Measurements from ENCODE around the gene BAG3.
"Not testable (repeated sequence)": the region's sequence is repeated elsewhere in the genome, so short reads cannot be mapped to it uniquely, and the experiment has no call there.

Gene BAG3

GRCh38 chr10:119694608-119695007 is 43.4 kb downstream of the BAG3 start:
- DNase-seq = no peak

DNA sequence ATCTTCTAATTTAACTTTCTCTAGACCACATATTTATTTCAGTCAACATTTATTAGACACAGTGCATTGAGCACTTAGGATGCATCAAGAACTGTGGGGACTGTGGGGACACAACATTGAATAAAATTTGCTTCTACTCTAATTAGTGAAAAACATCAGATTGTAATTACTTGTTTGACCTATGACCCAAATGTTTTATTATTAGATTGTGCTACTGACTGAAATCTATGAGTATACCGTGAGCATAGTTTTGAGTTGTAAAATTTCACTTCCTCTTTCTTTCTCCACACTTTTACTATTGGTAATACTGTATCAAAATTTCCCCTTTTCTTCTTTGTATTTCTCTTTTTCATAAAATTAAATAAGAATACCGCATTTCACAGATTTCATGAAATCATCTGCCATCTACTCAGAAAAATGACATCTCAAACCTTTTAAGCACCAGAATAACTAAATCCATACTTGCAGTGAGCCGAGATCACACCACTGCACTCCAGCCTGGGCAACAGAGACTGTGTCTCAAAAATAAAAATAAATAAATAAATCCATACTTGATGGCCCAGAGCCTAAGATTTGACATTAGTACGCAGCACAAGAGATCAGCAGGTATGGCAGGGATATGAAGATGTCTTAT is 49.3 kb downstream of the BAG3 start:
- no peak for DNase-seq

GRCh38 chr10:119701861-119702260 is 50.7 kb downstream of the BAG3 start:
- DNase-seq = no peak

DNA sequence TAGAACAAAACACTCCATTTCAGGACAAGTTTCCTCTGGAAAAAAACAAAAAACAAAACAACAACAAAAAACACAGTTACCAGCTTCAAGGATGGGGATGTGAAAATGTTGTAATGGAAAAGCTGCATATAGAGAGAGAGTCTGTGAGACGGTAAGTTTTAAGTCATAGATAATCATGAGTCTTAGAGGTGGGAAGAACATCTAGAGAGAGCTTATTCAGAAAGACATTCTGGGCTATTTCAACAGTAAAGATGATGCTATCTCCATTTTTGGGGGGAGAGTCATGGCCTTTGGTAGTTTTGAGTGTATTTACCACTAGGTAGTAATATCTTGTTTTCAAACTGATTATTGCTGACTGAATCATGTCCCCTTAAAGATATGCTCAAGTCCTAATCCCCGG is 51.4 kb downstream of the BAG3 start:
- no peak for DNase-seq

- no peak for DNase-seq
Measured at GRCh38 chr10:119703903-119704508, 52.8 kb downstream of the BAG3 start.

- DNase-seq = no peak
Measured at GRCh38 chr10:119705434-119705831, 54.3 kb downstream of the BAG3 start.

DNA sequence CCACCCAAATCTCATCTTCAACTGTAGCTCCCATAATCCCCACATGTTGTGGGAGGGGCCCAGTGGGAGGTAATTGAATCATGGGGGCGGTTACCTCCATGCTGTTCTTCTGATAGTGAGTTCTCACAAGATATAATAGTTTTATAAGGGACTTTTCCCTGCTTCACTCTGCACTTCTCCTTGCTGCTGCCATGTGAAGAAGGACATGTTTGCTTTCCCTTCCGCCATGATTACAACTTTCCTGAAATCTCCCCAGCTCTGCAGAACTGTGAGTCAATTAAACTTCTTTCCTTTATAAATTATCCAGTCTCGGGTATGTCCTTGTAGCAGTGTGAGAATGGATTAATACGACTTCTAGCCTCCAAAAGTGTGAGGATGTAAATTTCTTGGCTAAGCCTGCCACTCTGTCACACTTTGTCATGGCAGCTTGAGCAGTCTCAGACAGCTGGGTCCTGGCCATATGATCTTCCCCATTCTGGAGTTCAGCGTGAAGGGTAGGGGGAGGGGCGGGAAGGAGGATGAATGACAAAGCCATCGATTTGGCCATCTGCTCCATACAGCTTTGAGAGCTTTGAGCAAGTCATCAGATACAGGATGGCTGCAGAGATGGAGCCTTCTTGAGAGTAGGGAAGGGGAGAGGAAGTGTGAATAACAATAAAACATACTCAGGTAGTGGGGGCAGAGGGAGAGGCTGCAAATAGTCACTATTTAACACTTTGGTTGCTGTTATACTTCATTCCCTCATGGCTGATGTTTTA is 55.5 kb downstream of the BAG3 start:
- DNase-seq = peak in 1 of 2 experiments; percentile 3

GRCh38 chr10:119707331-119707730 is 56.2 kb downstream of the BAG3 start:
- DNase-seq = not testable (repeated sequence)

DNA sequence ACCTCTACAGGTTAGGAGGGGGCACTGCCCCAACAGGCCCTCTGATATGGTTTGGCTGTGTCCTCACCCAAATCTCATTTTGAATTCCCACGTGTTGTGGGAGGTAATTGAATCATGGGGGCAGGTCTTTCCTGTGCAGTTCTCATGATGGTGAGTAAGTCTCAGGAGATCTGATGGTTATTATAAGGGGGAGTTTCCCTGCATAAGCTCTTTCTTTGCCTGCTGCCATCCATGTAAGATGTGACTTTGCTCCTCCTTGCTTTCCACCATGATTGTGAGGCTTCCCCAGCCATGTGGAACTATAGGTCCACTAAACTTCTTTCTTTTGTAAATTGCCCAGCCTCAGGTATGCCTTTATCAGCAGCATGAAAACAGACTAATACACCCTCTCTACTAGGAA is 59.8 kb downstream of the BAG3 start:
- DNase-seq = not testable (repeated sequence)

DNA sequence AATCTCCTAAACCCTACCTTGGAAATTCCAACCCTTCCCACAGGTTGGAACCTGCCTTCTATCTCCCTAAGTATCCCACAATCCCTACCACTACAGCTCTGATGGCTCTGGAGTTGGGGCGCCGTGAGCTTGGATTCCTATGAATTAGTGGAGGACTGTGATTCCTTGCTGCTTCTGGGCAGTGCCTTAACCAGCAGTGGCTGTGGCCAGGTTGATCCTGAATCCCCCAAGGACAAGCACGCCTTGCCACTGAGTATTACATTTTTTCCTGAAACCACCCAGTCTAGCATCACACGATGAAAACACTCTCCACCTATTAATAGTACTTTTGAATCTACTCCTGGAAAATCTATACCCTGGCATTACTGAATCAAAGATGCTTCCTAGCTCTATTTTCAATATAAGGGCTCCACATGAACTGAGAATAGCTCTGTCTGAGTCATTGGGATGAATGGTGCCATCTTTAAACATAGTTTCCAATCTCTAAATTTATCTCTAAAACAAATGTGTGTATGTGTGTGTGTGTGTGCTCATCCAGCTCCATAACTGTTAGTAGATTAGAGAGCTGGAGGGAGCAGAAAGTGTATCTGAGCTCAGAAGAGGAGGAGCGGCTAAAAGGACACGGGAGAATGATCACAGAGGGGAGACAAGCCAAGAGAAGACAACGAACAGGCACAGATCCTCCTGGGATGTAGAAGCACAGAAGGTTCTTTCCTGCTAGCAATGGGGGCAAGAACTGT is 62.7 kb downstream of the BAG3 start:
- no peak for DNase-seq

- no peak for DNase-seq
Measured at GRCh38 chr10:119714484-119714816, 63.3 kb downstream of the BAG3 start.

DNA sequence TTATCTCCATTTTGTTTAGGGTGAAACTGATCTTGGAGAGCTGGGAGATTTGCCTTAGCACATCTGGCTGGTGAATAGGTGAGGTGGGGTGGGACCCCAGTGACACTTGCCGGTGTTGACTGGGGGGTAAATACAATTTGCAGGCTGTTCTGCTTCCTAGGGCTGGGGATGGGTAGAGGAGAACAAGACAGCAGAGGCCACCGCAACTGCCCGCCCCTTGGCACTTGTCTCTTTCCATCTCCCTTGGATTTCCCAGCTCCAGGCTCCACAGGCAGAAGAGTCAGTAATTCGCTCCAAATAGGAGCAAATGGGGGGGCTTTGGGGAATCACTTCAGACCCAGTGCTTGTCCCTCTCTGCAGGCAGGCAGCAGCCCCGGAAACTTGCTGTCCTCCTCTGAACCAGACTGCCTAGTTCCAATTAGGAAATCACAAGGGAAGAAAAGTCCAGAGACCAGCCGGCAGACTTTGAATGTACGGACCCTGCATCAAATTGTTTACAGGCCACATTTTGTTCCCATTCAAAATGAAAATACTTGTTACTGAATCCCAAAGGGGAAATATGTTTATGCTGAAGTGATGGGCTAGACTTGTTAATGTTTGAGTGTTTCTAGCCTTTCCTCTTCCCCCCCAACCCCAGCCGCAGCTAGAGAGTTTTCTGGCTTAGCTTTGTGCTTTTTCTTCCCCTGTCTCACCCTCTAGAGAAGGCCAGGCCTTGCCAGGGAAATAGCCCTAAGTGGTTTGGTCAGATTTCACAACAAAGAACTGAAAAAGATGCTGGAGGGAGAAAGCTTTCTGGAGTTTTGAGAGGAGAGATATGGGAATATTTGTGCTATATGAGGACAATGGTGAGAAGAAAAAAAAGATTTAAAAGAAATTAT is 64.7 kb downstream of the BAG3 start:
- no peak for DNase-seq

DNA sequence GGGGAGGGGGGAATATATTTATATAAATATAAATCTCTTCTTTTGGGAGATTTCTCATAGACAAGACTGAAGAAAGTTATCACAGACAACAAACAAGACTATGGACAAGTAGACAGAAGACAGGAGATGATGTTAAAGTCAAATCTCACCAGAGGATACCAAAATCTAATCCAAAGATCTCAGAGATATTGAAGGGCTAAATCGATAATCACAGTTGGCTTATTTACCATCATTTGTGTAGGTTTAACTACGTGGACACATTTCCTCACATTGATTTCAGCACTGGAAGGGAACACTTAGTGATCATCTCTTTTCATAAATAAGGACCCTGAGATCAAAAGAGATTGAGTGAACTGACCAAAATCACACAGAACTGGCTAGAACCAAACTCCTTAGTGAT is 72.0 kb downstream of the BAG3 start:
- DNase-seq = no peak

- DNase-seq = no peak
Measured at GRCh38 chr10:119723624-119724023, 72.4 kb downstream of the BAG3 start.

- peak in 1 of 2 experiments; percentile 25 for DNase-seq
Measured at GRCh38 chr10:119724593-119725516, 73.7 kb downstream of the BAG3 start.

GRCh38 chr10:119725517-119725827 is 74.3 kb downstream of the BAG3 start:
- DNase-seq = peak in 1 of 2 experiments; percentile 30

GRCh38 chr10:119725828-119726675 is 74.9 kb downstream of the BAG3 start, which contains the start of gene INPP5F:
Gene INPP5F (plus strand): TSS chr10:119726050. CDS start chr10:119726263, 213 bp downstream.
- DNase-seq = peak; percentile 71 to 93

- no peak for DNase-seq
Measured at GRCh38 chr10:119726676-119727261, 75.6 kb downstream of the BAG3 start.
